NCI-H1092 (cell line): ENCODE measurements around the gene LAMA1.
"Not testable (repeated sequence)": the region's sequence is repeated elsewhere in the genome, so short reads cannot be mapped to it uniquely, and the experiment has no call there.

Source experiments
- DNase-seq: peaks from one replicate; lab custom pipeline; 2025; lab: John Stamatoyannopoulos, UW

Gene LAMA1

DNA sequence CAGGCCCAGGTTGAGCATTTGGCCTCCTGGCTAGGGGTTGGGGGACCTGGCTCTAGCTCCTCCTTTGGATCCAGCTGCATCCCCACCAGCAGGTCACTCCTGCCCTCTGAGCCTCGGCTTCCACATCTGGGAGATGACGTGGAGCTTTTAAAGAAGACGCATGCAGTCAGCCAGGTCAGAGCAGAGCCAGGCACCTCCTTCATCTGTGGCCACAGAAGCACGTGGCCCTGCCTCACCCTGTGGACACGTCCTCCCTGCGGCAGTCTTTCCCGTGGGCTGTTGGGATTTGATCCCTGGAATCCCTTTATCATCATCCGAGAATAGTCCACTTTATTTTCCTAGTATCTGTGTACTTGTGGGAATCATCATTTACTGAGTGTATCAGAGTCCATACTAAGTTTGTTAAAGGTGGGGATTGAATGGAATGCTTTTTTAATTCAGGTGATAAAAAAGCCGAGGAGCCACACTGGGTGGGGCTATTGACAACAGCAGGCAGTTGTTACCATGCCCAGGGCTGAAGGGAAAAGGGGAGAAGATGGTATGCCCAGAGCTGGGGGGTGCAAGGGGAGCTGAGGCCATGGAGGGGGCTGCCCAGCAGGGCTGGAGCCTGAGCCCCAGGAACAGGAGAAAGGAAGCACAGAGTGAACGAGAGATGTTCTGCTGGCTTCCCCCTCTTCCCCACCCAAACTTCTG lies 170.1 kb downstream of the LAMA1 start:
- no peak for DNase-seq

- DNase-seq, result no peak
Observed at GRCh38 chr18:6943143-6943542, 174.5 kb downstream of the LAMA1 start.

DNA sequence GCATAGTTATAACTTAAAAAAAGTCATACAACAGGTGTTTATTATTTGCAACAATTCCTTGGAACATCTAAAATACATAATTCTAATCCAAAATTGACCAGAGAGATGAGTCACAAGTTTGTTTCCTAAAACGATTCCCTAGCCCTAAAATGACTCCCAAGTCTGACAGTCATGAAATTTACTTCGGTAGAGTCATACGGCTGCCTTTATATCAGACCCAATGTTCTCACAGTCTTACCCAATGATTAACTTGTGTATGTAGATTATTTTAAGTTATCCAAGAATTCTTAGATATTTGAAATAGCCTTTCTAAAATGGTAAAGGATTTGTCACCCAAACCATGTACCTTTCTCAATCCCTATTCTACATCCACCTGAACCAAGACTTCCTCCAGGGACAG lies 174.9 kb downstream of the LAMA1 start:
- no peak for DNase-seq

DNA sequence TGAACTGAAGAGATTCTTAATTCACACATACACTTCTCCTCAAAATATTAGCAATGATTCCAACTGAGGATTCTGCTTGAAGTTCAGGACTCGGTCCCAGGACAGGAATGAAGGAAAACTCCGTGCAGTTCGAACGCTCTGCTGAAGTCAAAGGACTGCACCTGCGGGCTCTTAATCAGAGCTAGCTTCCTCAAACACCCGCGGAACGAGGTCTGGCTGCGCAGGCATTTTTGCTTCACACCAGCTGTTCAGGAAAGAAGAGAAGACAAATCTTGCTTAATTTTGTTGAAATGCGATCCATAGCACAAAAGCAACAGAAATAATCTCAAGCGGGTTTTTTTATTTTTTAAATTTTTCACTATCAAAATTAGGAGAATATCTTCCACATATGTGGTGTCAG lies 175.6 kb downstream of the LAMA1 start:
- DNase-seq, result no peak

- no peak for DNase-seq
Observed at GRCh38 chr18:6940451-6940850, 177.1 kb downstream of the LAMA1 start.

GRCh38 chr18:6939972-6940371 lies 177.6 kb downstream of the LAMA1 start:
- no peak for DNase-seq

GRCh38 chr18:6938403-6938802 lies 179.2 kb downstream of the LAMA1 start:
- not testable (repeated sequence) for DNase-seq

- DNase-seq, result no peak
Observed at GRCh38 chr18:6938003-6938402, 179.6 kb downstream of the LAMA1 start.

DNA sequence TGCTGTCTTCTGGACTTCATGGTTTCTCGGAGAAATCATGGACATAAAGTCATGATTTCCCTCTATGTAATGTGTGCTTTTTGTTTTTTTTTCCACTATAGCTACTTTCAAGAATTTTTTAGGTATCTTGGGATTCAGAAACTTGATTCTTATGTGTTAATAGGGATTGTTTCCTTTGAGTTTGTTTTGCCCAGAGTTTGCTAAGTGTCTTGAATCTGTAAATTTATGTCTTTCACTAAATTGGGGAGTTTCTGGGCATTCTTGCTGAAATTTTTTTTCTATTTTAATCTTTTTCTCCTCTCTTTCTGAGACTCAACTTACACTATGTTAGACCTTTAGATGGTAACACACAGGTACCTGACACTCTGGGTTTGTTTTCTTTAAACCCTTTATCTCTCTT lies 182.7 kb downstream of the LAMA1 start:
- no peak for DNase-seq

GRCh38 chr18:6929370-6930102 lies 188.1 kb downstream of the LAMA1 start:
- DNase-seq, result no peak

DNA sequence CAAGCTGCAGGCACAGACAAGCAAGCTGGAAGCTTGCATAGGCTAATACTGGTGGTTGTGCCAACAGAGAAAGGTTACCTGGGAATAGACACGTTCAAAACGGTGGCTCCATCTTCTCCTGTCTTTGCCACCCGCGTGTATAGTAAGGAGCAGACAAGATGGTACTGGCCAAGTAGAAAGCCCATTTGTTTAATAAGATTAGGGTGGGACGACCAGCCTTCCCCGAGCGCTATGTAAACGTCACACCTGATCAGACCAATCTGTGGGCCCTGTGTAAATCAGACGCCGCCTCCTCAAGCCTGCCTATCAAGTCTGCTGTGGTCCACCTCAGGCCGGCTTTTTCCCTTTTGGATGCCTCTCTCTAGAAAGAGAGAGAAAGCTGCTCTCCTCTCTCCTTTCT lies 189.2 kb downstream of the LAMA1 start:
- DNase-seq, result no peak

- no peak for DNase-seq
Observed at GRCh38 chr18:6927153-6927552, 190.4 kb downstream of the LAMA1 start.

- DNase-seq, result no peak
Observed at GRCh38 chr18:6923220-6923619, 194.4 kb downstream of the LAMA1 start.

GRCh38 chr18:6921571-6921970 lies 196.0 kb downstream of the LAMA1 start:
- DNase-seq, result no peak

- DNase-seq, result peak; percentile 36
Observed at GRCh38 chr18:6920099-6920955, 197.3 kb downstream of the LAMA1 start.

- DNase-seq, result no peak
Observed at GRCh38 chr18:6917072-6917471, 200.5 kb downstream of the LAMA1 start.

DNA sequence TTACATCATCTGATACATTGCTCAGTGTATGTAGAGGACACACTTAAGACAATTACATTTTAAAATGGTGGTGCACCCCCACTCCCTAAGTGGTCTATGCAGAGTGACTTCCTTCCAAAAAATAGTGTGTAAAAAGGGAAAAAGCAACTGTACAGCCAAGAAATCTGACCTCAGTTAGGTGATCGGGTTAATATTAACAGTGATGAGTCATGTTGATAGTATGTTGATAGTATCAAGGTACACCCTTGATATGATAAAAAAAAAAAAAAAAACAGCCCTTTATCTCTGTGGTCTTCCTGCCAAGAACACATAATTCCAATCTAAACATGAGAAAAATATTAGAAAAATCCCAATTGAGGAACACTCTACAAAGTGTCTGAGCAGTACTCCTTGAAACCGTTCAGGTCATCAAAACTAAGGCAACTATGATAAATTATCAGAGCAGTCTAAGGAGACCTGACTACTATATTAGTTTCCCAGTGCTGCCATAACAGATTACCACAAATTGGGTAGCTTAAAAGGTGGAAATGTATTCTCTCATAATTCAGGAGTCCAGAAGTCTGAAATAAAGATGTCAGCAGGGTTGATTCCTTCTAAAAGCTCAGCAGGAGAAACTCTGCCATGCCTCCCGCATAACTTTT lies 216.2 kb downstream of the LAMA1 start:
- no peak for DNase-seq

GRCh38 chr18:6891788-6892187 lies 225.8 kb downstream of the LAMA1 start:
- no peak for DNase-seq
